Measurements from ENCODE around the gene SEC16B. TPM values are rescaled to one million over a fixed set of nuclear protein-coding genes. Genes with fewer than 3 reads are reported as not detected.

Gene SEC16B
- total RNA-seq, 1 donor from 2014 or later = 1.9 TPM

DNA sequence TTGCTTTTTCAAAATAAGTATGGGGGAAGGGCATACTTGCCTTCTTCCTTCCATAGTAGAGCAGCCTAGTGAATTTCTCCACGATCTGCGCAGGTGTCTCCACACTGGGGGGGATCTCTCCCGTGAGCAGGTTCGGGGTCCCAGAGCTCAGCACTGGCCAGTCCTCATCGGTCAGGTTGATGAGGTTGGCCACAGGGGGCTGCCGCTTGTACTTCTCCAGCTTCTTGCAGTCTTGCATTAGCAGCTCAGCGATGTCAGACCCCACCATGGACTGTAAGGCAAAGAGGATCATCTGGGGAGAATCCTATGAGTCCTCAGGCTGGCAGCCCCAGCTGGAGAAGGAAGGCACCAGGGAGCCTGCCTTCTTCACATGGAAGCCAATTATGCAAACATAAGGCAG is 11.8 kb downstream of the SEC16B start:
- peaks cover 54% of the 10 kb centered on the region for H3K36me3 ChIP-seq
- TF ChIP-seq, protein P1, sequence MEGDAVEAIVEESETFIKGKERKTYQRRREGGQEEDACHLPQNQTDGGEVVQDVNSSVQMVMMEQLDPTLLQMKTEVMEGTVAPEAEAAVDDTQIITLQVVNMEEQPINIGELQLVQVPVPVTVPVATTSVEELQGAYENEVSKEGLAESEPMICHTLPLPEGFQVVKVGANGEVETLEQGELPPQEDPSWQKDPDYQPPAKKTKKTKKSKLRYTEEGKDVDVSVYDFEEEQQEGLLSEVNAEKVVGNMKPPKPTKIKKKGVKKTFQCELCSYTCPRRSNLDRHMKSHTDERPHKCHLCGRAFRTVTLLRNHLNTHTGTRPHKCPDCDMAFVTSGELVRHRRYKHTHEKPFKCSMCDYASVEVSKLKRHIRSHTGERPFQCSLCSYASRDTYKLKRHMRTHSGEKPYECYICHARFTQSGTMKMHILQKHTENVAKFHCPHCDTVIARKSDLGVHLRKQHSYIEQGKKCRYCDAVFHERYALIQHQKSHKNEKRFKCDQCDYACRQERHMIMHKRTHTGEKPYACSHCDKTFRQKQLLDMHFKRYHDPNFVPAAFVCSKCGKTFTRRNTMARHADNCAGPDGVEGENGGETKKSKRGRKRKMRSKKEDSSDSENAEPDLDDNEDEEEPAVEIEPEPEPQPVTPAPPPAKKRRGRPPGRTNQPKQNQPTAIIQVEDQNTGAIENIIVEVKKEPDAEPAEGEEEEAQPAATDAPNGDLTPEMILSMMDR (IDR thresholded peaks at IDR 0.05; ENCODE audit: borderline replicate concordance) = no peak
- intact Hi-C loops (cut with micrococcal nuclease) = no loop called here

DNA sequence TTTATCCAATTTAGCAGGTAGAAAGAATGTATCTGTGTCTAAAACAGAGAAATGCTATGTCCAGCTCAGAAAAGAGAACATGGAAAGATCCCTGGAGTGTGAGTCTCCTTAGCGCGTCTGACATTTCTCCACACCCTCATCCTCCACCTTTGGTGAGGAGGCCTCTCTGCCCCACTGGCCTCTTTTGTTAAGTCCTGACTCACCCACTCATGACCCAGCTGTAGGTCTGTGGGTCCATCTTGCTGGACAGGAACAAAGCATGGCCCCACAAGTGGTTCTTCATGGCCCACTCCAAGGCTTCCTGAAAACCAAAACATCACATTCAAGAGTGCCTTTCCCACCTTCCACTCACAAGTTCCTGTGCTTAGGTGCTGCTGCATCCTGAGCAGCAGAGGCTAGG is 15.8 kb downstream of the SEC16B start:
- TF ChIP-seq, protein P1 (IDR thresholded peaks at IDR 0.05; ENCODE audit: borderline replicate concordance) = no peak
- Histone ChIP-seq H3K9me3 (replicated peaks) (no peaks in the 10 kb centered on the region), H3K4me3 (no peak overlapping the region), H3K27me3 (ENCODE audit: low read depth) (no peaks in the 10 kb centered on the region), H3K36me3 (peaks cover 28% of the 10 kb centered on the region), H3K4me1 (no peaks in the 10 kb centered on the region), H3K27ac (replicated peaks) (no peak overlapping the region)
- no peak for DNase-seq
- intact Hi-C loops (cut with micrococcal nuclease) = no loop called here

More for the DNA sequence above, 11.8 kb downstream of the SEC16B start:
- Histone ChIP-seq H3K4me3 (no peak overlapping the region), H3K27me3 (ENCODE audit: low read depth) (no peaks in the 10 kb centered on the region), H3K9me3 (replicated peaks) (no peaks in the 10 kb centered on the region), H3K4me1 (no peaks in the 10 kb centered on the region), H3K27ac (replicated peaks) (no peak overlapping the region)
- DNase-seq = no peak

DNA sequence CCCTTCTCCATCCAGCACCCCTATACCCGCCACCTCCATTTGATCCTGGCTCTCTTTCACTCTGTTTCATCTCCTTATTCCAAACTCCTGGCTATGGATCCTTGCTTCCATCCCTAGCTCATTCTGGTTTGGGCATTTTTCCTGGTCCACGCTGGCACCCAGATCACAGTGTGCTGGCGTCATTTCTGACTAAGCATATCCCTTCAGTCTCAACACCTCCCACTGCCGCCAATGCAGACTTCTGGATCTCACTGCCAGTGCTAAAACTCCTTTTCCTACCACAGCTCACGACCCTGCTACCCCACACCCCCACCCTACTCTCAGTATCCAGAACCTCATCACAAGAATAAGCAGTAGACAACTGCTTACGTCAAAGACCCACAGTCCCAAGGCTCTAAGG is 16.3 kb downstream of the SEC16B start:
- TF ChIP-seq, protein P1 (IDR thresholded peaks at IDR 0.05; ENCODE audit: borderline replicate concordance) = no peak
- intact Hi-C loops (cut with micrococcal nuclease) = no loop called here
- Histone ChIP-seq H3K4me1 (peaks cover under 1% of the 10 kb centered on the region), H3K27me3 (ENCODE audit: low read depth) (no peaks in the 10 kb centered on the region), H3K9me3 (replicated peaks) (no peaks in the 10 kb centered on the region), H3K36me3 (peaks cover 28% of the 10 kb centered on the region), H3K27ac (replicated peaks) (no peak overlapping the region), H3K4me3 (no peak overlapping the region)
- no peak for DNase-seq

DNA sequence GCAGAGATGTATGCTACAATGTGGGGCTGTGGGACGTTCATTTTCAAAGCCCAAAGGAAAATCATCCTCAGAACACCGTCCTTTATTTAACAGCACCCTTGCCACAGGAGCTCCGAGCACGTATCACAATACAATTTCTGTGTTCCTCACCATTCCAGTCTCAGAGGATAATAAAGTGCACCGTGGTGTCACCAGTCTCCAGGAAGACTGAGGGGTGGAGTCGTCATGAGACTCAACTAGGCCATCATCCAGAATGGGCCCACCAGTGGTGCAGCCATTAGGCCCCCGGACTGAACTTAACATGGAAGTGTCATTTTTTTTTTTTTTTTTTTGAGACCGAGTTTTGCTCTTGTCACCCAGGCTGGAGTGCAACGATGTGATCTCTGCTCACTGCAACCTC is 17.2 kb downstream of the SEC16B start:
- TF ChIP-seq, protein P1 (IDR thresholded peaks at IDR 0.05; ENCODE audit: borderline replicate concordance) = no peak
- H3K27ac ChIP-seq (replicated peaks) = no peak overlapping the region
- DNase-seq = no peak
- peaks cover 6% of the 10 kb centered on the region for H3K4me1 ChIP-seq
- no peaks in the 10 kb centered on the region for H3K9me3 ChIP-seq (replicated peaks)
- intact Hi-C loops (cut with micrococcal nuclease) = no loop called here
- H3K27me3 ChIP-seq (ENCODE audit: low read depth) = no peaks in the 10 kb centered on the region
- H3K36me3 ChIP-seq = peaks cover 20% of the 10 kb centered on the region
- no peak overlapping the region for H3K4me3 ChIP-seq

DNA sequence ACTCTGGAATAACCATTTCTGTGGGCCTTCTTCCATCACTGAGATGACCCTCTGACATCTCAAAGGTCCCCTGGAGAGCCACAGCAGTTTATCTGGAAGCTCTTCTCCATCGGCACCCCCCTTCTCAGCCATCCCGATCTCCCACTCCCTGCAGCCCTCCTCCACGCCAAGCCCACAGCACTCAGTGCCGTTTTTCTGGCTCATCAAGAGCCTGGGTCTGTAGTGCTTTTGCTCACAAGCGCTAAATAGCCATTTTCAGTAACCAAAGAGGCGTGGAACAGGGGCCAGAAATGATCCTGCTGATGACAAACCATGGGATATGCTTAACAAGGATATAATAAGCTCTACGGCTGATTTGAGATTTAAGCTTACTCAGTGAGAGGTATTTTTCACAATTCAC is 17.6 kb downstream of the SEC16B start:
- intact Hi-C loops (cut with micrococcal nuclease) = no loop called here
- no peak for DNase-seq
- TF ChIP-seq, protein P1 (IDR thresholded peaks at IDR 0.05; ENCODE audit: borderline replicate concordance) = no peak
- H3K27me3 ChIP-seq (ENCODE audit: low read depth) = no peaks in the 10 kb centered on the region
- H3K27ac ChIP-seq (replicated peaks) = no peak overlapping the region
- peaks cover 16% of the 10 kb centered on the region for H3K36me3 ChIP-seq
- H3K9me3 ChIP-seq (replicated peaks) = no peaks in the 10 kb centered on the region
- H3K4me3 ChIP-seq = no peak overlapping the region
- H3K4me1 ChIP-seq = peaks cover 6% of the 10 kb centered on the region

DNA sequence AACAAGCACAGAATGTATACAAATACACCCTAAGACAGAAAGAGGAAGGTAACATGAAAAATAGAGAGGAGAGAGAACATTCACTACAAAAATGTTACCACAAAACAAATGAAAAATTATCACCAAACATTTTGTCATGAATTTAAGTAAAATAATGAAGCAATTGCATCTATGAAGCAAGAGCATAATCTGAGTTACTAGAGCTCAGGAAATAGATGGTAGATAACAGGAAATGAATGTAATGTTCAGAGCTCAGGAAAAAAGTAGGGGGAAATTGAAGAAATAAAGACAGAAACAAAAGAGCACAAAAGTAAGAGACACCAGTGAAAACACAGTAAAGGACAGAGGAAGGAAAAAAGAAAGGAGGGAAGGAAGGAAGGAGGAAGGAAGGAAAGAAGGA is 19.4 kb downstream of the SEC16B start:
- Histone ChIP-seq H3K27me3 (ENCODE audit: low read depth) (no peaks in the 10 kb centered on the region), H3K27ac (replicated peaks) (no peak overlapping the region), H3K36me3 (peaks cover 16% of the 10 kb centered on the region), H3K4me1 (peaks cover 6% of the 10 kb centered on the region), H3K9me3 (replicated peaks) (no peaks in the 10 kb centered on the region), H3K4me3 (no peak overlapping the region)
- no peak for DNase-seq
- TF ChIP-seq, protein P1 (IDR thresholded peaks at IDR 0.05; ENCODE audit: borderline replicate concordance) = no peak
- intact Hi-C loops (cut with micrococcal nuclease) = no loop called here

Measured in left ventricle myocardium inferior (tissue), 1 donor.